Activated CD4-positive, alpha-beta T cell treated with anti-CD3 and anti-CD28 coated beads for 4 hours (primary cell): ENCODE data around the gene SLC6A18.

Experiments
- DNase-seq, 2 donors: peaks; one replicate each; pipeline ENCODE4 v3.0.0-alpha.2; 2020

Gene SLC6A18

DNA sequence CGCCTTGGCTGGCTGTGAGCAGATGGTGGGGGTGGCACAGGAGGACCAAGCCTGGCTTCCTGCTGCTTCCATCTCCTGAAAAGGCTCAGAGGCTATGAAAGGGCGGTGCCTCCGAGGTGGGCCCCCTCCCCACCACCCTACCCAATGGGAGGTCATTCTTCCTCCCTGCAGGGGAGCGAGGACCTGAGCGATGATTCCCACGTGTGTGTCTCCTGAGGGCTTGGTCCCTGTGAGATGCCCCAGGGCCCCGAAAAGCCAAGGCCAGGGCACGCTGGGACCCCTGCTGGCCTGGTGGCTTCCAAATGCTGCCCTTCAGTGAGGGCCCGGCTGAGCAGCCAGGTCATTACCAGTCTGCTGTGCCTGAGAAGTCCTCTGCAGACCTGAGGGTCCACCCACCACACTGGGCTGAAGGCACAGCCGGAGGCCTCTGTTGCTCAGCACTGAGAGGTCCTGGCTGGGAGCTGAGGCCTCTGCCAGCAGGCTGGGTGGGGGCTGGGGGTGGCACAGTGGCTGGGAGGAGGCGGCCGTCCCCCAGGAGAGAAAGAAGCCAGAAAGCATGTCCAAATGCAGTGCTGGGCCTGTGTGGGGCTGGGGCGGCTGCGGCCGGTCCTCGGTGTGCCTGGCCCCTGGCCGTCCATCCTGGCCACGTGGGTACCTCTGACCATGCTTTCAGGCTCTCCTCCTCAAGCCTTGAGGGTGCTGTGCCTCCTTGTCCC lies 37.8 kb upstream of the SLC6A18 start:
- DNase-seq = no peak

- DNase-seq = no peak
Observed at GRCh38 chr5:1187950-1188334, 37.2 kb upstream of the SLC6A18 start.

GRCh38 chr5:1188464-1188863 lies 36.7 kb upstream of the SLC6A18 start:
- no peak for DNase-seq

DNA sequence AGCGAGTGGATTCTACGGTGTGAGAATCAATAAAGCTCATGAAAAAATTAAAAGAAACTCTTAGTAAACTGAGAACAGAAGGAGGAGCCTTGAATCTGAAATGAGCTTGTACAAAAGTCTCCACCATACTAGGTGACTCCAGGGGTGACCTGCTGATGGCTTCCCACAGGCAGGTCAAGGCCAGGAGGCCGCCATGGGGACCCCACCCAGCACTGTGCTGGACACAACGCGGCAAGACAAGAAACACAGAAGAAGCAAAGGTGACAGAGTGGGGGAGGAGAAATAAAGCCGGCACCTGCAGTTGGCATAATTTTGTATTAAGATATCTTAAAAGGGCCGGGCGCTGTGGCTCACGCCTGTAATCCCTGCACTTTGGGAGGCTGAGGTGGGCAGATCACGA lies 35.9 kb upstream of the SLC6A18 start:
- no peak for DNase-seq

- no peak for DNase-seq
Observed at GRCh38 chr5:1190278-1190677, 34.9 kb upstream of the SLC6A18 start.

- no peak for DNase-seq
Observed at GRCh38 chr5:1190837-1191239, 34.3 kb upstream of the SLC6A18 start.

- no peak for DNase-seq
Observed at GRCh38 chr5:1192971-1193590, 32.1 kb upstream of the SLC6A18 start.

DNA sequence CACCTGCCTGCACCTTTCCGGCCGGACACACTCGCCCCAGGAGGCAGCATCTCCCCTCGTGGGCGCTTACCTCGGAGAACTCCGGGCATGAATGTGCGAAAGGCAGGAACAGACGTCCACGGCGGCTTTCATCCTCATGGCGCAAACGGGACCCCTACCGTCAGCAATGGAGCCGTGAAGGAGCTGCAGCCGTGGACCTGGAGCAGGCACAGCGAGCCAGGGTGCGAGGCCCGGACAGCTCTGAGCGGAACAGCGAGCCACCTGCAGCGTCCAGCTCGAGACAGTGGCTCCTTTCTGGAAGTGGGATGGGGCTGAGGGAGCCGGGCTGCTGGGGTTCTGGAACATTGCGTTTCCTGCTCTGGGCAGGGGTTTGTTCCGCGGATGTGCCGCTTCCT lies 31.6 kb upstream of the SLC6A18 start:
- no peak for DNase-seq

- no peak for DNase-seq
Observed at GRCh38 chr5:1194378-1194777, 30.8 kb upstream of the SLC6A18 start.

GRCh38 chr5:1195439-1195838 lies 29.7 kb upstream of the SLC6A18 start:
- DNase-seq = no peak

GRCh38 chr5:1195916-1196315 lies 29.3 kb upstream of the SLC6A18 start:
- no peak for DNase-seq

- no peak for DNase-seq
Observed at GRCh38 chr5:1196562-1196961, 28.6 kb upstream of the SLC6A18 start.

DNA sequence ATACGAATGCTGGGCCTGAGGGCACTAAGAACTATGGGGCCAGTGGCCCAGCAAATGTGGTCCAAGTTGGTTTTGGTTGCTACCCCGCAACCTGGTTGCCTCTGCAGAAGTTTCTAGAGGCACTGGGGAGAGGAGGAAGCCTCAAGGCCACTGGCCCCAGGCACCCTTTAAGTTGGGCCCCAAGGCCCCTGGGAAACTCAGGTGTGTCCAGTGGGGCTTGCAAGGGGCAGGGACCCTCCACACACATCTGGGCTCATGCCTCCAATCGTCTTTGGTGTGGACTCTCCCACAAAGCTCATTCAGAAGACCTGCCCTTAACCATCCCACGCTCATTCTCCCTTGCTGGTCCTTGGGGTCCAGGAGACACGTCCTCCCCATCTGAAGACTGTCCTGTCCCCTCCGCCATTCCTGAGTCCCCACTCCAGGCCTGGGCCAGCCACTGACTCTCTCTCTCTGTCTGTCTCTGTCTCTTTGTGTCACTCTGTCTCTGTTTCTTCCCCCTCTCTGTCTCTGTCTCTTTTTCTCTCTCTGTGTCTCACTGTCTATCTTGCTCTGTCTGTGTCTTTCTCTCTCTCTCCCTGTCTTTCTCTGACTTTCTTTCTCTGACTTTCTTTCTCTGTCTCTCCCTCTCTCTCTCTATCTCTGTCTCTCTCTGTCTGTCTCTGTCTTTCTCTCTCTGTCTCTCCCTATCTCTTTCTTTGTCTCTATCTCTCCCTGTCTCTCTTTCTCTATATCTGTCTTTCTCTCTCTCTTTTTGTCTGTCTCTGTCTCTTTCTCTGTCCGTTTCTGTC lies 27.1 kb upstream of the SLC6A18 start:
- DNase-seq = no peak

DNA sequence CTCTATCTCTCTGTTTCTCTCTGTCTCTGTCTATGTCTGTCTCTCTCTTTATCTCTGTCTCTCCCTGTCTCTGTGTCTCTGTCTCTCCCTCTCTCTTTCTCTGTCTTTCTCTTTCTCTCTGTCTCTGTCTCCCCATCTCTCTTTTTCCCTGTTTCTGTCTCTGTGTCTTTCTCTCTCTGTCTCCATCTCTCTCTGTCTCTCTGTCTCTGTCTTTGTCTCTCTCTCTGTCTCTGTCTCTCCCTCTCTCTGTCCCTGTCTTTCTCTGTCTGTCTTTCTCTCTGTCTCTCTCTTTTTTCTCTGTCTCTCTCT lies 25.9 kb upstream of the SLC6A18 start:
- no peak for DNase-seq

GRCh38 chr5:1199649-1200494 lies 25.3 kb upstream of the SLC6A18 start:
- no peak for DNase-seq

- no peak for DNase-seq
Observed at GRCh38 chr5:1200495-1201326, 24.5 kb upstream of the SLC6A18 start.

DNA sequence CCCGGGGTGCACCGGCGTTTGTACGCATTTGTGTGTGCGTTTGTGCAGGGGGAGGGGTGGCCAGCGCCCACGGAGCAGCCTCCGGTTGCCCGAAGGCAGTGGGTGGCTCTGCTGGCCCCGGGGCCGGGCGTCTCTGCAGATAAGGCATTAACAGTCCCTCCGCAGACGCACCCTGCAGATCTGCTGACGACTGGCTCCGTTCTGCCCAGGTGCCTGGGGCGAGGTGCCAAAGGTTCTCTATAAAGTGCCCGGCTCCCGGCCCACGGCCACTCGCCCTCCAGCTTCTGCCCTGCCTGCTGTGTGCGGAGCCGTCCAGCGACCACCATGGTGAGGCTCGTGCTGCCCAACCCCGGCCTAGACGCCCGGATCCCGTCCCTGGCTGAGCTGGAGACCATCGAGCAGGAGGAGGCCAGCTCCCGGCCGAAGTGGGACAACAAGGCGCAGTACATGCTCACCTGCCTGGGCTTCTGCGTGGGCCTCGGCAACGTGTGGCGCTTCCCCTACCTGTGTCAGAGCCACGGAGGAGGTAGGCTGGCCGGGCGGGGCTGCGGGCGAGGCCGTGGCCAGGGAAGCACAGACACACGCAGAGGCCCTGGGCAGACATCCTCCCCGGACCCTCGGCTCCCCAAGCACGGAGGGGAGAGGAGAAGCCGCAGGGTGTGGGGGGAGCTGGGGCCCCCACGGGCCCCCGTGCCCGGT lies 23.7 kb upstream of the SLC6A18 start, which contains the start of gene SLC6A19:
SLC6A19 (plus strand) TSS at position 269 of the 699 bp plus-strand sequence; CDS start at position 325, 56 bp downstream.
- DNase-seq = no peak

DNA sequence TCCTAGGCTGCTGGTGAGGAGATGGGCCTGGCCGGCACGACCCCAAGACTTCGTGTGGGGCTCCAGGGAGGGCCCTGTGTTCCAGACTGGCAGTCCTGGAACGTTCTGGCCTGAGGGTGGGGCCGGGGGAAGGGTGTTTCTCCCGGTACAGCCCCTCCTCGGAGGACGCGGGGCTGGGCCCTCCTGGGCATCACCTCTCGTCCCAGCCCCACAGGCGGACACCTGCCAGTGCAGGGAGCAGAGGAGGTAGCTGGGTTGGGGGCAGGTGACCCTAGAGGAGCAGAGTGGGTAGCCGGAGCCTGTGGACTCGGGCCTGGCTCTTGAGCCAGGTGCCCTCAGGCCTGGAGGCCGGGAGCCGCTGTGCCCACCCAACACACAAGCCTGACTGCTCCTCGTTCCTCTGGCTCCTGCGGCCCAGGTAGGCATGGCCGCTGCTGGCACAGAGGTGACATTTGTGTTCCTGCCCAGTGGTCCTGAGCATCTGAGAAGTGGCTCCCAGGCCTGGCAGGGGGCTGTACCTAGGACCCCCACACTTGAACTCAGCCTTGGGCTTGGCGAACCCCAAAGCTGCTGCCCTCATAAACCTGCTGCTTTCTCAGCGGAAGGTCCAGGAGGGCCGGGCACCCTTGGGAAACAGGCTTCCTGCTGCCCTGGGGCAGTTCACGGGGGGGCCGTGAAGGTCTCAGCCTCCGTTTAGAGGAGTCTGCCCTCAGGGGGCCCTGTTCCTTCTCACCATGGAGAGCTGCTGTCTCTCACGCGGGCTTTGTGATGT lies 23.0 kb upstream of the SLC6A18 start:
- no peak for DNase-seq

DNA sequence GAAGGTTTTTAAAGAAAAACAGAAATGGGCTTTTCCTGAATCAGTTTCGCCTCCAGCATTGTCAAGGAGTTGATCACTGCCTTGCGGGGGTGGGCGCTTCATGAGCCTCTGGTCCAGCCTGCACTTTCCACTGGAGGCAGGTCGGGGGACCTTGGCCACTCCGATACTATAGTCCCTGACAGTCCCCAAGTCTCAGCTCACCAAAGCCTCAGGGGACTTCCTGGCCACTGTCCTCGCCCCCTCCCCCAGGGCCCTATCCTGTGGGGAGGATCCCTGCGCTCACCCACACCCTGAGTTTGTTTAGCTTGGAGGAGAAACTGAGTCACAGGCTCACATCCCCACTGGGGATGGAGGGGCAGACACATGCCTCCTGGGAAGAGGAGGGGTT lies 22.4 kb upstream of the SLC6A18 start:
- no peak for DNase-seq

DNA sequence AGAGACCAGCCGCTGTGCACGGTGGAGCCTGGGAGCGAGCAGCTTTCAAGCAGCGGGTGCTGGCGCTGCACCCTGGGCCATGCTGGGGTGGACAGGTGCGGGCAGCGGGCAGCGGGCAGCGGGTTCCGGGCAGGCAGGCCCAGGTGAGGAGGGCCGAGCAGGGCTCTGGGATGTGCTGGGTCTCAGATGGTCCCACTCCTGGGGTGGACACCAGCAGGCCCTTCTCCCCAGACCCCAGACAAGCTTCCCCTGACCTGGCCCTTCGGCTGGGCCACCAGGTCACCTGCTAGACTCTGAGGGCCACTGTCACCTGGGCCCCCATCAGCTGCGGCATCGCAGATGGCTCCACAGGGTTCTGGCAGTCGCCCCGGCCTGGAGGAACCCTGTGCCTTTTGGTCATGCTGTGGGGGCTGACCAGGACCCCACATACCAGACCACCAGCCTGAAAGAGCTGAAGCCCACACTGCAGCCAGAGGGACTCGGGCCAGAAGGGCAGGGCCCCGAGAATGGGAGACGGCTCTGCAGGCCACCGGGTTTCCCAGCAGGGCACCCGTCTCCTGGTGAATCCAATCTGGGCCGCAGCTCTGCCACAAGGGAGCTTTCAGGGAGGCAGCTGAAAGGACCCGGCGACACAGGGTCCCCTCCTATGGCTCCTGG lies 21.7 kb upstream of the SLC6A18 start:
- no peak for DNase-seq
